ENCODE data around the gene TOR4A. TPM values are rescaled to one million over a fixed set of nuclear protein-coding genes. Genes with fewer than 3 reads are reported as not detected.

TOR4A gene
- total RNA-seq, 1 donor from 2014 or later: 42.1 TPM

DNA sequence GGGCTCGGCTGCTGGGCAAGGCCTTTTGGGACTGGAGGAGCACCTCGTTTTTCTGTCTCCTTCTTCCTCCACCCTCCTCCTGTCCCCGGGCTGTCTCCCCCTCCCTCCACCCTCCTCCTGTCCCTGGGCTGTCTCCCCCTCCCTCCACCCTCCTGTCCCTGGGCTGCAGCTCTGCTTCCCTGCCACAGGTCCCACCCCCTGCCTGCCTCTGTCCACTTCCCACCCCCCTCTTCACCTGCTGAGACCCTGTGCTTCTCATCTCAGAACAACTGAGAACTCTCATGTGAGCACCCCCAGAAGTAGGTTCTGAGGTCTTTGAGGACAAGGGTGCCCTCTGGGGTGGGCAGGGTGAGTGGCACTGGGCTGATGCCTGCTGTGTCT is 5.8 kb upstream of the TOR4A start:
- DNase-seq (ENCODE audit: low read depth): no peak

DNA sequence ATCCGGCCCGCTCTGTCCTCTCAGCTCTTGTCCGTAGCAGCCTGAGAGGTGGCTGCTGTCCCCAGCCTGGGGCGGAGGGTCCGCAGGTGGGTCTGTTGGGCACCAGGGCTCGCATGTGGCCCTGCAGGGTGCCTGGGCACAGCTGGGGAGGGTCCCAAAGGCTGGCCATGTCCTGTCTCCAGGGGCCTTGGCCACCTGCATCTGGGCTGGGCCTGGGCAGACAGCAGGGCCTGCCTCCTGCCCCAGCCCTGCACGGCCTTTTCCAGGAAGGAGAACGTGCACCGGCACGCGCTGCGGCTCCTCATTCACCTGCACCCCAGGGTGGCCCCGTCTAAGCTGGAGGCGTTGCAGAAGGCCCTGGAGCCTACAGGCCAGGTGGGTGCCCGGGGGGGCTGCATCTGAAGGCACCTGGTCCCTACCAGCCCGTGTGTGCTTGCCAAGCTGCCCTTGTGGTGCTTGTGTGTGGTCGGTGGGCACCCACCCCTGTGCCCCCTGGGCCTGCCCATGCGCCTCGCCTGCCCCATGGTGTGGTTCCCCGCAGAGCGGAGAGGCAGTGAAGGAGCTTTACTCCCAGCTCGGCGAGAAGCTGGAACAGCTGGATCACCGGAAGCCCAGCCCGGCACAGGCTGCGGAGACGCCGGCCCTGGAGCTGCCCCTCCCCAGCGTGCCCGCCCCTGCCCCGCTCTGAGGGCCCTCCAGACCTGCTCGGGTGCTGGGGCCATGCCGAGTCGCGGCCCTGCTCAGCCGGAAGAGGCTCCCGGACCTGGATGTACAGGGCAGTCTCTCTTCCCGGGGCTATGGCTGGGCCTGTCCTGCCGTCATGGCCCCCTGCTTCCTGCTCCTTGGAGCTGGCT is 5.1 kb upstream of the TOR4A start:
- no peak for DNase-seq (ENCODE audit: low read depth)

GRCh38 chr9:137273095-137273490 is 4.4 kb upstream of the TOR4A start:
- no peak for DNase-seq (ENCODE audit: low read depth)

- no peak for DNase-seq (ENCODE audit: low read depth)
Measured at GRCh38 chr9:137273611-137274320, 3.8 kb upstream of the TOR4A start.

DNA sequence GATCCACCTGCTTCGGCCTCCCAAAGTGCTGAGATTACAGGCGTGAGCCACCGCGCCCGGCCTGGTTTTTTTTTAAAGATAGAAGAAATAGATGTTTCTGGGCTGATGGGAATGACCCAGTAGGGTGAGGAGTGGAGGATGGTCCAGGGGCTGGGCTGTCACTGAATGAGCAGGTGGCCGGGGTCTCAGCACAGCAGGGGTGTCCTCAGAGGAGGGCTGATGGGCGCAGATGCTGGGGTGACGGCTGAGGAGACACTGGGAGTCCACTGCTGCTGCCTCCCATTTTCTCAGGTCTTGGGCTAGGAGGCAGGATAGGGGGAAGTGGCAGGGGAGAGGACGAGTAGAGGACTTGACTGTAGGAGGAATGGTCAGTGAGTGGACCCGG is 2.3 kb upstream of the TOR4A start:
- DNase-seq (ENCODE audit: low read depth): no peak

- DNase-seq (ENCODE audit: low read depth): no peak
Measured at GRCh38 chr9:137275588-137276472, 1.7 kb upstream of the TOR4A start.

- peak; percentile 41 for DNase-seq (ENCODE audit: low read depth)
Measured at GRCh38 chr9:137276473-137277328, 825 bp upstream of the TOR4A start.

DNA sequence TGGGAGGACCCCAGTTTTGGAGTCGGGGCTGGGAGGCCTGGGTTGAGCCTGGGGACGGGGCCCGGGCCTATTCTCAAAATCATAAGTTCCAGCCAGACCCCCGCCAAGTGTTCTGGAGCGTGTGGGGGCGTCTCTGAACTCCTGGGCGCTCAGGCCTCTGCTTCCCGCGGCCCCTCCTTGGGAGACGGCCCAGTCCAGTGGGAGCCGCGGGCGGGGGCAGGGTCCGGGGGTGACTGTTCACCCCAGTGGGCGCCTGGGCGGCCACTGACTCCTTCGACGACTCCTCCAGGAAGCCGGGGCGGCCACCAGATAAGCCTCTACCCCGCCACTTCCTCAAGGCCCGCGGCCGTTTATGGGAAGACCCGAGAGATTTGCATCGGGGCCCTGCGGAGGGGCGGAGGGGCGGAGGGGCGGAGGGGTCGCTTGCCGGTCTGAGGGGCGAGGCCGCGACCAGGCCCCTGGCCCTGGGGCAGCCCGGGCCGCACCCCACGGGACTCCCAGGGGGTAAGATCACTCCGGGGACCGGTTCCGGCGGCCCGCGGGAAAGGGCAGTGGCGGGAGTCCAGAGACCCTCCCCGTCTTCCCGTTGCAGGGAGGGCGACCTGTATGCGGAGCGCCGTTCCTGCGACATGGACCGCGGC is 655 bp downstream of the TOR4A start:
- DNase-seq (ENCODE audit: low read depth): no peak

GRCh38 chr9:137278721-137279711 is 1.5 kb downstream of the TOR4A start:
- DNase-seq (ENCODE audit: low read depth): no peak

GRCh38 chr9:137279741-137280473 is 2.4 kb downstream of the TOR4A start:
- no peak for DNase-seq (ENCODE audit: low read depth)

DNA sequence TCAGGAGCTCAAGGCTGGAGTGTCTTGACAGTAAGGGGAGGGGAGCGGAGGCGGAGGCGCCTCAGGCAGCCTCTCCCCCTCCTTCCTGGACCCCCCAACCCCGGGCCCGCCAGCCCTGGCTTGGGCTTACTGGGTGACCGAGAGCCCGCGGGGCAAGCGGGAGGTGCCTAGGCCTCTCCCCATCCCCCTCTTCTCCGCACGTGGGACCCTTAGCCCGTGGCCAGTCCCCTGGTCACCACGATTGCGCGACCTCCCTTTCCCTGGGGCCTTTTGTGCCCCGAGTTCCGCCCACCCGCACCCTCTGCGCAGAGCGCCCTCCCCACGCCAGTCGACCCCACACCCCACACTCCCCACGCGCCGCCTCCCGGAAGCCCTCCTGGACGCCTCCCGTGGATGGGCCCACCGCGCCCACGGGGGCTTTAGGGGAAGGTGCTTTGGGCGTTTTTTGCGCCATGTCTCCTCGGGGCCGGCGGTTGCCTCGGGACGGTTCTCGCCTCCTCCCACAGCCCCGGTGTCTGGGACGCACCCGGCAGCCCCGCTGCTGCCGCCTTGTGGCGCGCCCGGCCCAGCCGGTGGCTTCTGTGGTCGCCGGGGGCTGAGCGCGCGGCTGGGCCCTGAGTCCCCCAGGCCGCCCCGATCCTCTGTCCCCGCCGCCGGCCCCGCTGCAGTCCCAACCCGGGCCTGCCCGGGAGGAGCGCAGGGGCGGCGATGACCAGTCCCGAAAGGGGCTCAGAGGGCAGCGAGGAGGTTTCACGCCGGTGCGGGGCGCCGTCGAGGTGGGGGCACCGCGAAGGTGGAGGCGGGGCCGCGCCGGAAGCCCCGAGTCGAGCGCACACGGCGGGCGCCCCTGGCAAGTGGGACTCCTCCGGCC is 3.2 kb downstream of the TOR4A start:
- no peak for DNase-seq (ENCODE audit: low read depth)

GRCh38 chr9:137281345-137282116 is 4.0 kb downstream of the TOR4A start:
- no peak for DNase-seq (ENCODE audit: low read depth)

GRCh38 chr9:137286975-137287383 is 9.5 kb downstream of the TOR4A start:
- peak; percentile 65 for DNase-seq (ENCODE audit: low read depth)

- no peak for DNase-seq (ENCODE audit: low read depth)
Measured at GRCh38 chr9:137293094-137293481, 15.6 kb downstream of the TOR4A start.

DNA sequence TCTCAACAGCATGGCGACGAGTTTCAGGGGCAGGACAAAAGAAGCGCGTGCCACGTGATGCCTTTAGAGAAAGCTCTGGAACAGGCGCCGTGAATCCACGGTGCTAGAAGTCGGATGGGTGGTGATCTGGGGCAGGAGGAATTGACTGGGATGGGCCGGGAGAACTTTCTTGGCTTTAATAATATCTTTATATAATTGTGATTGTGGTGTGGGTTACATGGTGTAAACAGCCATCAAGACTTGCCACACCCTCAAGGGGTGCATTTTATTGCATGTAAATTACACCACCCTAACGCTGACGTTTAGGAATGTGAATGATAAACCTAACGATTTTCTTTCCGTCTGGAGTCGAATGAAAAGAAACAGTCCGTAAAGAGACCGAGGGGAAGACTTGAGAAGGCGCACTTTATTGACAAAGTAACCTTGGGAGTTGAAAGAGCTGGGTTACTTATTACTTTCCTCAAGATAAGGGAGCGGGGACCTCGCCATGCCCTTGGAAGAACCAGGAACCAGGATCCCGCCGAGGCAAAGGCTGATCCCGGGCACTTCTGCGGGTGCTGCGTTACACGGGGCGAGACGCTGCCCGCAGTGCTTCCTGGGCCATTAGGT is 16.1 kb downstream of the TOR4A start:
- DNase-seq (ENCODE audit: low read depth): peak; percentile 64

DNA sequence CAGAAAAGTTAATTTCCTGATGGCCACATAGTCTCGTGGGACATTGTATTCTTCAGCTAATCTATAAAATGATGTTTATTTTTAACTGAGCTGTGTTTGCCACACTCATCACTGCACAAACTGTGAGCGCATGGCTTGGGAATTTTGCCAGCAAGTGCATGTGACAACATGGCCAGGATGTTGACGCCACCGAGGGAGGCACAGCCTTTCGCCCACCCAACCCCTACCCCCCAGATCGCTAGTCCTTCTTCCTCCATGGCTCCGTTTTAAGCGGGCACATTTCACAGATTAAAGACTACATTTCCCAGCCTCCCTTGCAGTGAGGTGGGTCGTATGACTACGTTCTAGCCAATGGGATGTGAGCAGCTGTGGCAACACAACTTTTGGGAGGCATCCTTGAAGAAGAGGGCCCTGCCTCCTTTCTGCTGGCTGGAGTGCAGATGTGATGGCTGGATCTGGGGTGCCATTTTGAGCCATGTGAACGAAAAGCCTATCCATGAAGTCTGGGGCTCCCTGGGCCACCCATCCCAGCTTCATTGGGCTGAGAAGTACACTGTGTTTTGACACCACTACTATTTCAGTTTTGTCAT is 16.7 kb downstream of the TOR4A start:
- DNase-seq (ENCODE audit: low read depth): peak; percentile 63

All from renal cortical epithelial cell (primary cell).